ENCODE measurements around the gene UTF1. TPM values are rescaled to one million over a fixed set of nuclear protein-coding genes. Genes with fewer than 3 reads are reported as not detected.

UTF1 gene
- polyA plus RNA-seq, 3 donors: 0.14 to 0.48 (median 0.24) TPM

GRCh38 chr10:133215586-133215985 is 14.4 kb upstream of the UTF1 start:
- no peak overlapping the region for H2AFZ ChIP-seq (ENCODE audit: insufficient read depth, low read depth, low read length, poor library complexity, severe bottlenecking)
- no peak overlapping the region for H3K4me3 ChIP-seq (replicated peaks in 1 of 3; ENCODE audit: low read depth in 2 of 3, low read length in 3 of 3)
- TF ChIP-seq, protein P1, sequence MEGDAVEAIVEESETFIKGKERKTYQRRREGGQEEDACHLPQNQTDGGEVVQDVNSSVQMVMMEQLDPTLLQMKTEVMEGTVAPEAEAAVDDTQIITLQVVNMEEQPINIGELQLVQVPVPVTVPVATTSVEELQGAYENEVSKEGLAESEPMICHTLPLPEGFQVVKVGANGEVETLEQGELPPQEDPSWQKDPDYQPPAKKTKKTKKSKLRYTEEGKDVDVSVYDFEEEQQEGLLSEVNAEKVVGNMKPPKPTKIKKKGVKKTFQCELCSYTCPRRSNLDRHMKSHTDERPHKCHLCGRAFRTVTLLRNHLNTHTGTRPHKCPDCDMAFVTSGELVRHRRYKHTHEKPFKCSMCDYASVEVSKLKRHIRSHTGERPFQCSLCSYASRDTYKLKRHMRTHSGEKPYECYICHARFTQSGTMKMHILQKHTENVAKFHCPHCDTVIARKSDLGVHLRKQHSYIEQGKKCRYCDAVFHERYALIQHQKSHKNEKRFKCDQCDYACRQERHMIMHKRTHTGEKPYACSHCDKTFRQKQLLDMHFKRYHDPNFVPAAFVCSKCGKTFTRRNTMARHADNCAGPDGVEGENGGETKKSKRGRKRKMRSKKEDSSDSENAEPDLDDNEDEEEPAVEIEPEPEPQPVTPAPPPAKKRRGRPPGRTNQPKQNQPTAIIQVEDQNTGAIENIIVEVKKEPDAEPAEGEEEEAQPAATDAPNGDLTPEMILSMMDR (IDR thresholded peaks at IDR 0.05): no peak
- Mint-ChIP-seq H3K4me1 (no peaks in the 10 kb centered on the region), H3K27ac (no peak overlapping the region), H3K27me3 (ENCODE audit: low read depth in 3 of 3) (peaks cover 3 to 17% (median 16%) of the 10 kb centered on the region in 3 donors), H3K4me3 (no peak overlapping the region), H3K36me3 (no peaks in the 10 kb centered on the region), H3K9me3 (no peaks in the 10 kb centered on the region)
- H3K36me3 ChIP-seq (replicated peaks in 1 of 2; ENCODE audit: control insufficient read depth in 1 of 2, insufficient read depth in 2 of 2, low read length in 2 of 2): no peaks in the 10 kb centered on the region
- H3K9ac ChIP-seq (ENCODE audit: insufficient read depth, low read length, poor library complexity, severe bottlenecking): no peak overlapping the region
- WGBS (ENCODE audit: insufficient coverage): 96% methylated on average over 27 of the region's 27 CpGs
- DNase-seq: no peak
- no peaks in the 10 kb centered on the region for H3K9me3 ChIP-seq (replicated peaks in 1 of 2; ENCODE audit: control insufficient read depth in 1 of 2, insufficient read depth in 1 of 2, low read length in 2 of 2)
- peaks cover 0 to 9% of the 10 kb centered on the region in 2 donors for H3K27me3 ChIP-seq (ENCODE audit: control insufficient read depth in 2 of 2, insufficient read depth in 2 of 2, low read length in 2 of 2)
- no peaks in the 10 kb centered on the region for H4K20me1 ChIP-seq (ENCODE audit: insufficient read depth, low read length)
- H3K4me2 ChIP-seq (replicated peaks; ENCODE audit: extremely low read depth, low read length, poor library complexity, severe bottlenecking): no peak overlapping the region
- H3K27ac ChIP-seq (ENCODE audit: low read depth in 1 of 2, low read length in 2 of 2): no peak overlapping the region
- intact Hi-C loops (cut with micrococcal nuclease): no loop called here
- H3K79me2 ChIP-seq (ENCODE audit: insufficient read depth, low read length): no peaks in the 10 kb centered on the region
- no peaks in the 10 kb centered on the region for H3K4me1 ChIP-seq (ENCODE audit: control insufficient read depth in 1 of 2, insufficient read depth in 2 of 2, low read length in 2 of 2)

DNA sequence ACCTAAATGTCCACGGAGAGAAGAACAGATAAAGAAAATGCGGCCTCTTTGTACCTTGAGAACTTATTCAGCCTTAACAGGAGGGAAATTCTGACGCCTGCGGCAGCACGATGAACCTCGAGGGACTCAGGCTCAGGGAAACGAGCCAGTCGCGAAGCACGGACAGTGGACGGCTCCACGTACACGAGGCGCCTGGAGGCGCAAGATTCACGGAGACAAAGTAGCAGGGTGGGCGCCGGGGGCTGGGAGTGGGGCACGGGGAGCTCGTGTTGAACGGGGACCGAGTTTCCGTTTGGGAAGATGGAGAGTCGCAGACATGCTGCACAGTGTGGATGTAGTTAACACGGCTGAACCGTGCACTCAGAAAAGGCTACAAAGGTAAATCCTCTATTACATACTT is 13.2 kb upstream of the UTF1 start:
- H3K36me3 Mint-ChIP-seq: no peaks in the 10 kb centered on the region
- H3K27ac Mint-ChIP-seq: peak overlapping the region in 1 of 7 donors; percentile 54
- no peak overlapping the region for H2AFZ ChIP-seq (ENCODE audit: insufficient read depth, low read depth, low read length, poor library complexity, severe bottlenecking)
- TF ChIP-seq, protein P1 (IDR thresholded peaks at IDR 0.05): no peak
- H3K4me2 ChIP-seq (replicated peaks; ENCODE audit: extremely low read depth, low read length, poor library complexity, severe bottlenecking): no peak overlapping the region
- no peaks in the 10 kb centered on the region for H3K9me3 ChIP-seq (replicated peaks in 1 of 2; ENCODE audit: control insufficient read depth in 1 of 2, insufficient read depth in 1 of 2, low read length in 2 of 2)
- peaks cover 0 to 2% (median 0%) of the 10 kb centered on the region in 7 donors for H3K9me3 Mint-ChIP-seq
- no peak overlapping the region for H3K9ac ChIP-seq (ENCODE audit: insufficient read depth, low read length, poor library complexity, severe bottlenecking)
- H3K4me1 ChIP-seq (ENCODE audit: control insufficient read depth in 1 of 2, insufficient read depth in 2 of 2, low read length in 2 of 2): no peaks in the 10 kb centered on the region
- H3K27me3 Mint-ChIP-seq (ENCODE audit: low read depth in 3 of 3): peaks cover 3 to 26% (median 25%) of the 10 kb centered on the region in 3 donors
- H3K79me2 ChIP-seq (ENCODE audit: insufficient read depth, low read length): no peaks in the 10 kb centered on the region
- no peaks in the 10 kb centered on the region for H3K4me1 Mint-ChIP-seq
- H4K20me1 ChIP-seq (ENCODE audit: insufficient read depth, low read length): no peaks in the 10 kb centered on the region
- H3K4me3 ChIP-seq (replicated peaks in 1 of 3; ENCODE audit: low read depth in 2 of 3, low read length in 3 of 3): no peak overlapping the region
- H3K36me3 ChIP-seq (replicated peaks in 1 of 2; ENCODE audit: control insufficient read depth in 1 of 2, insufficient read depth in 2 of 2, low read length in 2 of 2): no peaks in the 10 kb centered on the region
- WGBS (ENCODE audit: insufficient coverage): 86% methylated on average over 18 of the region's 26 CpGs
- H3K27me3 ChIP-seq (ENCODE audit: control insufficient read depth in 2 of 2, insufficient read depth in 2 of 2, low read length in 2 of 2): peaks cover 0 to 12% of the 10 kb centered on the region in 2 donors
- no peak overlapping the region for H3K4me3 Mint-ChIP-seq
- intact Hi-C loops (cut with micrococcal nuclease): no loop called here
- H3K27ac ChIP-seq (ENCODE audit: low read depth in 1 of 2, low read length in 2 of 2): no peak overlapping the region
- DNase-seq: no peak

Data from CD14-positive monocyte (primary cell).